Glutamatergic neuron (in vitro differentiated cells): ENCODE measurements around the gene RPS2. TPM values are rescaled to one million over a fixed set of nuclear protein-coding genes. Genes with fewer than 3 reads are reported as not detected.
"Not testable (repeated sequence)": the region's sequence is repeated elsewhere in the genome, so short reads cannot be mapped to it uniquely, and the experiment has no call there.

Source experiments
- DNase-seq: peaks from one replicate; pipeline ENCODE4 v3.0.0; 2022
- H3K27ac Mint-ChIP-seq: one replicate; pipeline ENCODE4 v1.8.0; 2020; ENCODE audit warnings: mild to moderate bottlenecking, mixed read lengths, inconsistent platforms; ENCODE audit not compliant: unreplicated experiment
- H3K27me3 Mint-ChIP-seq: one replicate; pipeline ENCODE4 v1.8.0; 2020; ENCODE audit warnings: mild to moderate bottlenecking, moderate library complexity, mixed read lengths, inconsistent platforms; ENCODE audit not compliant: unreplicated experiment
- H3K36me3 Mint-ChIP-seq: one replicate; pipeline ENCODE4 v1.8.0; 2020; ENCODE audit warnings: mild to moderate bottlenecking, mixed read lengths, inconsistent platforms; ENCODE audit not compliant: unreplicated experiment
- H3K4me1 Mint-ChIP-seq: one replicate; pipeline ENCODE4 v1.8.0; 2020; ENCODE audit warnings: mild to moderate bottlenecking, low read depth, mixed read lengths, inconsistent platforms; ENCODE audit not compliant: unreplicated experiment
- H3K4me3 Mint-ChIP-seq: one replicate; pipeline ENCODE4 v1.8.0; 2020; ENCODE audit warnings: mild to moderate bottlenecking, mixed read lengths, inconsistent platforms; ENCODE audit not compliant: unreplicated experiment
- H3K9me3 Mint-ChIP-seq: one replicate; pipeline ENCODE4 v1.8.0; 2020; ENCODE audit warnings: mild to moderate bottlenecking, moderate library complexity, mixed read lengths, inconsistent platforms; ENCODE audit not compliant: unreplicated experiment
- CTCF ChIP-seq: fragments of 200-600 bp; sonication (generic); IDR thresholded peaks from one replicate; pipeline ENCODE4 v1.5.0; 2021; ENCODE audit not compliant: partially characterized antibody, unreplicated experiment
- total RNA-seq: library from RNA; stranded (reverse); fragmentation: NEBNext Ultra II Directional; extraction: Animal tissue kit (Norgen Biotek cat#: 25700); gene quantifications from one replicate; pipeline ENCODE4 v1.2.1, GENCODE V29; 2021; ENCODE audit not compliant: unreplicated experiment

The RPS2 gene
- total RNA-seq, 1 donor from 2014 or later, result 1,772 TPM

GRCh38 chr16:1920727-1921171 is 43.9 kb downstream of the RPS2 start:
- TF ChIP-seq CTCF, result no peak
- H3K27me3 Mint-ChIP-seq, result peaks cover 9% of the 10 kb centered on the region

GRCh38 chr16:1920122-1920521 is 44.5 kb downstream of the RPS2 start:
- Mint-ChIP-seq H3K9me3 (peaks cover 11% of the 10 kb centered on the region), H3K27me3 (peaks cover 15% of the 10 kb centered on the region), H3K4me3 (peak overlapping the region; percentile 63), H3K4me1 (peaks cover 19% of the 10 kb centered on the region)
- not testable (repeated sequence) for H3K27ac Mint-ChIP-seq, H3K36me3 Mint-ChIP-seq, DNase-seq

More at GRCh38 chr16:1920727-1921171, 43.9 kb downstream of the RPS2 start:
- Mint-ChIP-seq H3K27ac (peak overlapping the region; percentile 23), H3K36me3 (no peaks in the 10 kb centered on the region), H3K4me3 (peak overlapping the region; percentile 63), H3K4me1 (peaks cover 23% of the 10 kb centered on the region), H3K9me3 (peaks cover 13% of the 10 kb centered on the region)
- DNase-seq, result peak; percentile 77

- Mint-ChIP-seq H3K36me3 (no peaks in the 10 kb centered on the region), H3K4me3 (no peak overlapping the region), H3K4me1 (peaks cover 21% of the 10 kb centered on the region), H3K27me3 (peaks cover 16% of the 10 kb centered on the region), H3K9me3 (peaks cover 11% of the 10 kb centered on the region), H3K27ac (no peak overlapping the region)
- peak; percentile 63 for DNase-seq
- TF ChIP-seq CTCF, result no peak
Observed at GRCh38 chr16:1919327-1919998, 45.2 kb downstream of the RPS2 start.

- no peaks in the 10 kb centered on the region for H3K36me3 Mint-ChIP-seq
- H3K4me3 Mint-ChIP-seq, result peak within 1 kb of the TSS; percentile 74
- no peak within 1 kb of the TSS for H3K27ac Mint-ChIP-seq
- peaks cover 16% of the 10 kb centered on the region for H3K27me3 Mint-ChIP-seq
- H3K4me1 Mint-ChIP-seq, result peaks cover 19% of the 10 kb centered on the region
- H3K9me3 Mint-ChIP-seq, result peaks cover 11% of the 10 kb centered on the region
- no peak for TF ChIP-seq CTCF
- peak; percentile 73 for DNase-seq
Observed at GRCh38 chr16:1918351-1919326, 46.0 kb downstream of the RPS2 start, which contains the start of gene HS3ST6. HS3ST6 (minus strand) TSS chr16:1918415; CDS start chr16:1918323, 92 bp downstream.

GRCh38 chr16:1917665-1918350 is 46.8 kb downstream of the RPS2 start:
- H3K4me3 Mint-ChIP-seq, result peak overlapping the region; percentile 74
- peaks cover 16% of the 10 kb centered on the region for H3K27me3 Mint-ChIP-seq
- peaks cover 11% of the 10 kb centered on the region for H3K9me3 Mint-ChIP-seq
- no peak for TF ChIP-seq CTCF
- DNase-seq, result no peak
- H3K27ac Mint-ChIP-seq, result no peak overlapping the region
- peaks cover 17% of the 10 kb centered on the region for H3K4me1 Mint-ChIP-seq
- no peaks in the 10 kb centered on the region for H3K36me3 Mint-ChIP-seq
